ENCODE measurements around the gene GABARAP. TPM values are rescaled to one million over a fixed set of nuclear protein-coding genes. Genes with fewer than 3 reads are reported as not detected.

GABARAP gene
- total and polyA plus RNA-seq, 2 of the 4 experiments (the other 2 are of a cell fraction): 77.8 to 780 TPM

- Histone ChIP-seq H3K4me3 (ENCODE audit: insufficient read depth, low read depth, low read length) (peak overlapping the region; percentile 5), H3K9me3 (ENCODE audit: control insufficient read depth, insufficient read depth, low read length) (no peaks in the 10 kb centered on the region), H2BK120ac (ENCODE audit: low read depth, low read length) (no peak overlapping the region), H2BK20ac (ENCODE audit: low read depth, low read length) (no peak overlapping the region), H2BK5ac (ENCODE audit: low read depth, low read length, poor library complexity, severe bottlenecking) (peak overlapping the region; percentile 31), H4K91ac (ENCODE audit: insufficient read depth, low read depth, low read length) (no peak overlapping the region; the same call in 1 of the 2 replicates), H3K27ac (ENCODE audit: insufficient read depth, low read length) (peak overlapping the region; percentile 46), H3K79me1 (ENCODE audit: low read depth in 1 of 2, low read length in 2 of 2) (peaks cover 4 to 78% of the 10 kb centered on the region in 2 experiments; a peak in 3 of 4 replicates), H3K9ac (ENCODE audit: low read depth, low read length) (peak overlapping the region; percentile 37), H3K27me3 (ENCODE audit: control insufficient read depth, insufficient read depth, low read length) (no peaks in the 10 kb centered on the region), H3K4me2 (ENCODE audit: low read depth, low read length) (peak overlapping the region; percentile 45), H2AK5ac (ENCODE audit: low read depth, low read length) (peak overlapping the region; percentile 56), H4K8ac (ENCODE audit: low read depth in 2 of 2, low read length in 2 of 2) (peak overlapping the region in 1 of 2 experiments; percentile 11; a peak in 1 of 4 replicates), H2AK9ac (replicated peaks; ENCODE audit: low read depth, low read length, poor library complexity) (peak overlapping the region; percentile 92), H3K23ac (ENCODE audit: low read depth, low read length) (peak overlapping the region; percentile 82; the same call in 1 of the 2 replicates), H3K36me3 (ENCODE audit: control insufficient read depth, insufficient read depth, low read length) (no peaks in the 10 kb centered on the region), H3K56ac (ENCODE audit: extremely low read depth, insufficient read depth, low read length) (no peak overlapping the region), H3K4me1 (ENCODE audit: control insufficient read depth, insufficient read depth, low read length) (peaks cover 21% of the 10 kb centered on the region), H4K20me1 (ENCODE audit: insufficient read depth, low read length) (peaks cover 58% of the 10 kb centered on the region), H3K18ac (ENCODE audit: low read depth, low read length) (no peak overlapping the region), H3K14ac (replicated peaks; ENCODE audit: low read depth, low read length) (peak overlapping the region; percentile 24; the same call in 1 of the 2 replicates), H3K9me1 (ENCODE audit: insufficient read depth, low read length) (peaks cover 21% of the 10 kb centered on the region), H2AFZ (replicated peaks; ENCODE audit: low read length, poor library complexity) (peak overlapping the region; percentile 73), H2BK15ac (ENCODE audit: low read depth, low read length) (0 out of 3 replicates have a peak overlapping the region, but pooled peaks have one; percentile 6), H4K5ac (ENCODE audit: low read depth, low read length) (no peak overlapping the region), H3K4ac (ENCODE audit: low read depth, low read length) (peak overlapping the region; percentile 62)
- ChIA-PET POLR2A (ENCODE audit: unreplicated experiment) (no interaction called here), CTCF (interaction anchor here (0.8 to 1.1 kb wide), 2 partner anchors 170 to 304 kb away, joined by 3 to 6 read pairs; no protein-coding TSS in a partner anchor)
- in situ Hi-C loops (cut with MboI; ENCODE audit: low sequenced_read_pairs) (no loop called here), intact Hi-C loops (cut with micrococcal nuclease) (no loop called here), dilution Hi-C loops (cut with HindIII; ENCODE audit: low sequenced_read_pairs, unreplicated experiment) (no loop called here)
- whole genome bisulfite sequencing, 2 experiments (ENCODE audit: extremely low coverage in 2 of 2, insufficient read length in 1 of 2): 0% methylated on average over 4 of the region's 9 CpGs; no CpG with 5 or more reads in 1 of the 2 experiments
- peak; percentile 83; the same call in 1 of the 2 replicates for TF ChIP-seq MXI1 (IDR thresholded peaks at IDR 0.05; ENCODE audit: borderline replicate concordance, low read depth, low read length)
- TF ChIP-seq FOS (IDR thresholded peaks at IDR 0.05; ENCODE audit: low read depth, low read length): no peak
- TF ChIP-seq CEBPB (IDR thresholded peaks at IDR 0.05; ENCODE audit: low read depth, low read length): peak; percentile 43; the same call in 1 of the 2 replicates
- no peak for ATAC-seq (ENCODE audit: low read depth)
- DNase-seq: no peak
- BruUV-seq (replicated peaks): no TSS peak
Measured at GRCh38 chr17:7215136-7215638, 27.1 kb downstream of the GABARAP start.

Data from IMR-90 (cell line).